ENCODE results near the gene C1orf210. TPM values are rescaled to one million over a fixed set of nuclear protein-coding genes. Genes with fewer than 3 reads are reported as not detected.

C1orf210 gene
- total RNA-seq, 1 donor from 2014 or later: not detected

- no peak for DNase-seq (ENCODE audit: low read depth in 2 of 2)
Observed at GRCh38 chr1:43274804-43275180, 10.6 kb downstream of the C1orf210 start.

GRCh38 chr1:43274125-43274803 is 11.1 kb downstream of the C1orf210 start:
- peak; percentile 35 to 82 for DNase-seq (ENCODE audit: low read depth in 2 of 2)

GRCh38 chr1:43273708-43274107 is 11.7 kb downstream of the C1orf210 start:
- no peak for DNase-seq (ENCODE audit: low read depth in 2 of 2)

- no peak for DNase-seq (ENCODE audit: low read depth in 2 of 2)
Observed at GRCh38 chr1:43272576-43273571, 12.5 kb downstream of the C1orf210 start.

GRCh38 chr1:43272161-43272560 is 13.2 kb downstream of the C1orf210 start:
- no peak for DNase-seq (ENCODE audit: low read depth in 2 of 2)

- DNase-seq (ENCODE audit: low read depth in 2 of 2): no peak
Observed at GRCh38 chr1:43271186-43272118, 13.9 kb downstream of the C1orf210 start.

GRCh38 chr1:43270421-43271095 is 14.8 kb downstream of the C1orf210 start:
- DNase-seq (ENCODE audit: low read depth in 2 of 2): no peak

- no peak for DNase-seq (ENCODE audit: low read depth in 2 of 2)
Observed at GRCh38 chr1:43269627-43270375, 15.6 kb downstream of the C1orf210 start, which contains the start of gene TMEM125. Gene TMEM125, plus strand, starts transcription at chr1:43269983. Its CDS starts 2,740 bp downstream, at chr1:43272723.

- no peak for DNase-seq (ENCODE audit: low read depth in 2 of 2)
Observed at GRCh38 chr1:43267818-43268425, 17.5 kb downstream of the C1orf210 start.

- DNase-seq (ENCODE audit: low read depth in 2 of 2): no peak
Observed at GRCh38 chr1:43267291-43267805, 18.0 kb downstream of the C1orf210 start.

GRCh38 chr1:43266881-43267280 is 18.5 kb downstream of the C1orf210 start:
- DNase-seq (ENCODE audit: low read depth in 2 of 2): no peak

GRCh38 chr1:43265431-43265830 is 19.9 kb downstream of the C1orf210 start:
- no peak for DNase-seq (ENCODE audit: low read depth in 2 of 2)

GRCh38 chr1:43258370-43258769 is 27.0 kb downstream of the C1orf210 start:
- DNase-seq (ENCODE audit: low read depth in 2 of 2): no peak

GRCh38 chr1:43256675-43257570 is 28.5 kb downstream of the C1orf210 start:
- DNase-seq (ENCODE audit: low read depth in 2 of 2): no peak

GRCh38 chr1:43255438-43256210 is 29.8 kb downstream of the C1orf210 start:
- DNase-seq (ENCODE audit: low read depth in 2 of 2): no peak

GRCh38 chr1:43253876-43254275 is 31.5 kb downstream of the C1orf210 start:
- no peak for DNase-seq (ENCODE audit: low read depth in 2 of 2)

GRCh38 chr1:43253173-43253572 is 32.2 kb downstream of the C1orf210 start:
- no peak for DNase-seq (ENCODE audit: low read depth in 2 of 2)

- no peak for DNase-seq (ENCODE audit: low read depth in 2 of 2)
Observed at GRCh38 chr1:43252225-43252624, 33.2 kb downstream of the C1orf210 start.

Measured in lung microvascular endothelial cell (primary cell).